K562 (cell line): Measurements from ENCODE around the gene SRBD1. TPM values are rescaled to one million over a fixed set of nuclear protein-coding genes. Genes with fewer than 3 reads are reported as not detected.
A peak's percentile ranks its signal among the peaks of the same experiment; 100 is the strongest.

Experiments
- ATAC-seq: fragments of 200-7000 bp; cut with Tn5 transposase; 3 replicates; pipeline ENCODE4 v1.9.1; 2020; ENCODE audit warnings: moderate library complexity
- BruUV-seq: library from RNA; stranded (reverse); fragments of 400-500 nt; replicated peaks from 2 replicates; lab custom pipeline; 2021; lab: Mats Ljungman, UMichigan
- CTCF ChIA-PET: fragments of 300-600 bp; formaldehyde crosslinking; extraction: SDS; loops from one replicate; lab custom pipeline; 2021; ENCODE audit warnings: low intra/inter-chr PET ratio; lab: Yijun Ruan, JAX
- POLR2A ChIA-PET: fragments of 300-600, 350-650 bp; sonication (Branson Sonifier 250); formaldehyde crosslinking; extraction: SDS; loops from one replicate; lab custom pipeline; 2021; ENCODE audit warnings: antibody characterized with exemption, inconsistent platforms; lab: Yijun Ruan, JAX
- DNase-seq, 4 experiments: peaks; one replicate each; pipeline versions ENCODE4 v3.0.0 to v3.0.0-alpha.2; 2011 to 2018; ENCODE audit warnings: low spot score in 3 of 4, mixed read lengths in 3 of 4; ENCODE audit errors: extremely low read depth in 1 of 4
- FAIRE-seq: peaks from 2 replicates; lab custom pipeline; 2011; peaks lifted over from hg19 to GRCh38; lab: Jason Lieb, UNC
- H2AFZ ChIP-seq: 2 replicates; pipeline ENCODE4 v1.6.0; 2011; ENCODE audit warnings: low read depth, low read length, control low read depth, inconsistent platforms
- H3K27ac ChIP-seq: fragments of 200-600 bp; 3 replicates; pipeline ENCODE4 v1.8.0; 2011; ENCODE audit warnings: low read depth, mild to moderate bottlenecking, control low read depth, inconsistent platforms, low read length, moderate library complexity, mixed read lengths; ENCODE audit errors: extremely low read depth
- H3K27me3 ChIP-seq, 2 experiments: fragments of 300-600 bp in 1 of 2; 2 replicates in 1 of 2; 3 replicates in 1 of 2; pipeline versions ENCODE4 v1.6.0 to v1.8.0; 2011; ENCODE audit warnings: inconsistent platforms in 2 of 2, low read length in 2 of 2, mild to moderate bottlenecking in 1 of 2, mixed read lengths in 1 of 2, moderate library complexity in 1 of 2; ENCODE audit not compliant: control insufficient read depth in 2 of 2, insufficient read depth in 2 of 2
- H3K36me3 ChIP-seq: fragments of 300-600 bp; 3 replicates; pipeline ENCODE4 v1.8.0; 2011; ENCODE audit warnings: mild to moderate bottlenecking, low read length, inconsistent platforms; ENCODE audit not compliant: control insufficient read depth, insufficient read depth
- H3K4me1 ChIP-seq, 2 experiments: fragments of 200-600 bp in 1 of 2; replicated peaks in 1 of 2; 2 replicates in 1 of 2; 3 replicates in 1 of 2; pipeline versions ENCODE4 v1.5.1 to v1.8.0; 2011; ENCODE audit warnings: inconsistent platforms in 2 of 2, low read length in 2 of 2, mild to moderate bottlenecking in 1 of 2, mixed read lengths in 1 of 2, moderate library complexity in 1 of 2; ENCODE audit not compliant: control insufficient read depth in 2 of 2, insufficient read depth in 2 of 2
- H3K4me2 ChIP-seq: 2 replicates; pipeline ENCODE4 v1.6.1; 2011; ENCODE audit warnings: low read length, control low read depth, inconsistent platforms, mixed read lengths; ENCODE audit not compliant: insufficient read depth
- H3K4me3 ChIP-seq: fragments of 200-600 bp; sonication (generic), shearing (Covaris generic); 2 replicates; pipeline ENCODE4 v1.5.1; 2016; ENCODE audit warnings: control low read depth, inconsistent platforms
- H3K79me2 ChIP-seq: fragments of 200-600 bp; 3 replicates; pipeline ENCODE4 v1.8.0; 2011; ENCODE audit warnings: low read length, inconsistent platforms; ENCODE audit not compliant: control insufficient read depth, insufficient read depth
- H3K9ac ChIP-seq, 2 experiments: 2 replicates each; pipeline versions ENCODE4 v1.6.0 to v1.6.1; 2011; ENCODE audit warnings: low read depth in 2 of 2, low read length in 2 of 2, control low read depth in 1 of 2, inconsistent platforms in 1 of 2, mild to moderate bottlenecking in 1 of 2, mixed read lengths in 1 of 2; ENCODE audit not compliant: insufficient read depth in 1 of 2
- H3K9me1 ChIP-seq: one replicate; pipeline ENCODE4 v1.6.0; 2011; ENCODE audit warnings: inconsistent platforms, mild to moderate bottlenecking, low read length, moderate library complexity; ENCODE audit not compliant: control insufficient read depth, insufficient read depth
- H3K9me3 ChIP-seq: replicated peaks from 2 replicates; pipeline ENCODE4 v1.5.1; 2011; ENCODE audit warnings: low read depth, low read length, inconsistent platforms; ENCODE audit not compliant: control insufficient read depth, insufficient read depth
- H4K20me1 ChIP-seq: replicated peaks from 2 replicates; pipeline ENCODE4 v1.6.1; 2011; ENCODE audit warnings: low read length, inconsistent platforms, mixed read lengths; ENCODE audit not compliant: control insufficient read depth, insufficient read depth
- BCOR ChIP-seq: fragments of 450-650 bp; IDR thresholded peaks from 2 replicates; pipeline ENCODE4 v1.6.1; 2016
- CHD2 ChIP-seq: IDR thresholded peaks from 2 replicates; pipeline ENCODE4 v1.6.1; 2011; ENCODE audit warnings: low read depth, low read length
- KDM2B ChIP-seq: fragments of 250-450 bp; sonication (Bioruptor Pico); IDR thresholded peaks from 2 replicates; pipeline ENCODE4 v1.8.0; 2021; ENCODE audit warnings: mild to moderate bottlenecking, moderate library complexity
- MBD1 ChIP-seq: fragments of 250-450 bp; sonication (Bioruptor Pico); IDR thresholded peaks from 2 replicates; pipeline ENCODE4 v1.8.0; 2022; ENCODE audit warnings: inconsistent platforms
- ZNF512 ChIP-seq: IDR thresholded peaks from 2 replicates; pipeline ENCODE4 v1.6.1; 2016; ENCODE audit warnings: missing genetic modification characterization, missing compliant biosample characterization
- WGBS: fragments of 100-300 bp; shearing (Covaris generic); methylation state at CpG from one replicate; pipeline ENCODE4 v1.1.6; 2016; ENCODE audit warnings: low coverage, mixed read lengths; ENCODE audit not compliant: insufficient coverage; ENCODE audit errors: missing lambda C conversion rate; 5-methylcytosine and 5-hydroxymethylcytosine counted together
- in situ Hi-C: fragments of 300-500 bp; cut with MboI; formaldehyde crosslinking; loops from 4 replicates; pipeline ENCODE4 v1.15.0; 2018; ENCODE audit warnings: inconsistent platforms, mixed read lengths
- intact Hi-C: fragments of 100-400 bp; cut with micrococcal nuclease; formaldehyde crosslinking; loops from 2 replicates; pipeline ENCODE4 v1.14.2; 2022
- polyA plus RNA-seq, 8 experiments: library from polyadenylated mRNA; depleted of rRNA in 4 of 8; stranded (reverse) in 5 of 8; unstranded in 3 of 8; fragments of >200 nt; fragmentation: Nextera tagmentation in 2 of 8; fragmentation: Illumina TruSeq in 1 of 8; extraction: Ambion mirVana in 2 of 8; extraction: Trizol in 1 of 8; gene quantifications; 2 replicates each; pipeline versions ENCODE4 v1.2.1 to v1.2.3, GENCODE V29; 2011 to 2014; ENCODE audit warnings: inconsistent platforms in 1 of 8, missing spikeins in 1 of 8
- total RNA-seq, 7 experiments: library from RNA; depleted of rRNA in 6 of 7; stranded (reverse); fragments of >200 nt in 6 of 7; fragmentation: Illumina TruSeq in 2 of 7; extraction: Trizol in 2 of 7; gene quantifications; 2 replicates each; pipeline versions ENCODE4 v1.2.1 to v1.2.3, GENCODE V29; 2011 to 2021; ENCODE audit warnings: low replicate concordance in 1 of 7
- TF ChIP-seq, protein P1 (sequence below): fragments of 450-650 bp; conservative IDR thresholded peaks from 2 replicates; pipeline ENCODE4 v1.6.1; 2016; ENCODE audit warnings: missing genetic modification characterization, low read depth, mild to moderate bottlenecking, control low read depth, missing compliant biosample characterization

SRBD1 gene
- total and polyA plus RNA-seq, 9 of the 15 experiments (the other 6 are each of a cell fraction or from before 2014, with no cell fraction given): 6.9 to 23.2 (median 14.7) TPM

GRCh38 chr2:45368792-45369191, 242.3 kb downstream of the SRBD1 start (continued):
- TF ChIP-seq MBD1 (CRISPR knock-in tag) (no peak), BCOR (no peak), CHD2 (no peak)
- TF ChIP-seq, protein P1, sequence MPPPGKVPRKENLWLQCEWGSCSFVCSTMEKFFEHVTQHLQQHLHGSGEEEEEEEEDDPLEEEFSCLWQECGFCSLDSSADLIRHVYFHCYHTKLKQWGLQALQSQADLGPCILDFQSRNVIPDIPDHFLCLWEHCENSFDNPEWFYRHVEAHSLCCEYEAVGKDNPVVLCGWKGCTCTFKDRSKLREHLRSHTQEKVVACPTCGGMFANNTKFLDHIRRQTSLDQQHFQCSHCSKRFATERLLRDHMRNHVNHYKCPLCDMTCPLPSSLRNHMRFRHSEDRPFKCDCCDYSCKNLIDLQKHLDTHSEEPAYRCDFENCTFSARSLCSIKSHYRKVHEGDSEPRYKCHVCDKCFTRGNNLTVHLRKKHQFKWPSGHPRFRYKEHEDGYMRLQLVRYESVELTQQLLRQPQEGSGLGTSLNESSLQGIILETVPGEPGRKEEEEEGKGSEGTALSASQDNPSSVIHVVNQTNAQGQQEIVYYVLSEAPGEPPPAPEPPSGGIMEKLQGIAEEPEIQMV (tag): no peak
- TF ChIP-seq, all 486 proteins: peak for 0

GRCh38 chr2:45361666-45362065, 249.4 kb downstream of the SRBD1 start:
- Histone ChIP-seq H4K20me1 (no peaks in the 10 kb centered on the region), H3K79me2 (no peaks in the 10 kb centered on the region), H3K27ac (no peak overlapping the region), H3K9me1 (no peaks in the 10 kb centered on the region), H2AFZ (no peak overlapping the region), H3K36me3 (no peaks in the 10 kb centered on the region), H3K4me2 (no peak overlapping the region), H3K9me3 (no peaks in the 10 kb centered on the region), H3K4me3 (no peak overlapping the region), H3K9ac (no peak overlapping the region), H3K4me1 (no peaks in the 10 kb centered on the region), H3K27me3 (peaks cover 0 to 9% of the 10 kb centered on the region in 2 experiments; a peak in 2 of 5 replicates)
- intact Hi-C loops: no loop called here
- in situ Hi-C loops: no loop called here
- no peak for ATAC-seq
- TF ChIP-seq ZNF512: peak; percentile 68
- no peak for TF ChIP-seq KDM2B (CRISPR knock-in tag)
- no peak for DNase-seq
- WGBS: 0% methylated on average over 2 of the region's 2 CpGs
- BruUV-seq: no TSS peak
- CTCF ChIA-PET: no interaction called here
- FAIRE-seq: no peak
- POLR2A ChIA-PET: no interaction called here
